GM18868 (cell line): Measurements from ENCODE around the gene KCTD7.
A peak's percentile ranks its signal among the peaks of the same experiment; 100 is the strongest.
"Not testable (repeated sequence)": the region's sequence is repeated elsewhere in the genome, so short reads cannot be mapped to it uniquely, and the experiment has no call there.

Experiments
- ATAC-seq: cut with Tn5 transposase; IDR thresholded peaks from one replicate; pipeline ENCODE4 v1.9.1; 2021; ENCODE audit warnings: mild to moderate bottlenecking, moderate library complexity; ENCODE audit not compliant: unreplicated experiment

KCTD7 gene

GRCh38 chr7:66628361-66629221 is at the start of gene KCTD7:
Gene KCTD7 (plus strand): TSS chr7:66628881. CDS start chr7:66629065, 184 bp downstream.
- ATAC-seq, result peak; percentile 90

DNA sequence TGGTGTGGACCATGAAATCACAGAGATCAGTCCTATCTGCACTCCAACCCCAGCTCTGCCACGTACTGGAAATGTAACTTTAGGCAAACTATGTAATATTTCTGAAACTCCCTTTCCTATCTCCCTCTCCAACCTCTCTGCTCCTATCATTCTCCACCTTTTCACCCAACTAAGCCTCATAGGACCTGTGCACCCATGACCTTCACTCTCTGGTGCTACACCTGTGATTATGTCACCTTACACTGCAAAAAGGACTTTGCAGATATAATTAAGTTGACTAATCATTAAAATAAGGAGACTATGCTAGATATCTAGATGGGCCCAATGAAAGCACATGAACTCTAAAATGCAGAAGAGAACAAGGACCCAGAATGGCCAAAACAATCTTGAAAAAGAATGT is 48.3 kb upstream of the KCTD7 start:
- ATAC-seq, result not testable (repeated sequence)

- not testable (repeated sequence) for ATAC-seq
Measured at GRCh38 chr7:66582816-66583489, 45.7 kb upstream of the KCTD7 start.

- ATAC-seq, result no peak
Measured at GRCh38 chr7:66583490-66584110, 45.1 kb upstream of the KCTD7 start.

GRCh38 chr7:66586181-66586580 is 42.5 kb upstream of the KCTD7 start:
- ATAC-seq, result no peak

DNA sequence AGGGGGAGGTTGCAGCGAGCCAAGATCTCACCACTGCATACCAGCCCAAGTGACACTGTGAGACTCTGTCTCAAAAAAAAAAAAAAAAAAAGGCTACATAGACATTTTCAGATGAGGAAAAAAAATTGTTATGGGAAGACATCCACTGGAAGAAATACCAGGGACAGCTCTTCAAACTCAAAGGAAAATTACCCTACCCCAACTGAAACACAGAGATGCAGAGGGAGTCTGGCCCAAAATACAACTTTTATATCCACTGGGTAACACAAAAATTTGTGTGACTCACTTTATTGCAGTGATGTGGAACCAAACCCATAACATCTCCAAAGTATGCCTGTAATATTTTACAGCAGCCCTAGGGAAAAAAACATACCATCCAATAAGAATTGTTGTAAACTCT is 40.5 kb upstream of the KCTD7 start:
- not testable (repeated sequence) for ATAC-seq

DNA sequence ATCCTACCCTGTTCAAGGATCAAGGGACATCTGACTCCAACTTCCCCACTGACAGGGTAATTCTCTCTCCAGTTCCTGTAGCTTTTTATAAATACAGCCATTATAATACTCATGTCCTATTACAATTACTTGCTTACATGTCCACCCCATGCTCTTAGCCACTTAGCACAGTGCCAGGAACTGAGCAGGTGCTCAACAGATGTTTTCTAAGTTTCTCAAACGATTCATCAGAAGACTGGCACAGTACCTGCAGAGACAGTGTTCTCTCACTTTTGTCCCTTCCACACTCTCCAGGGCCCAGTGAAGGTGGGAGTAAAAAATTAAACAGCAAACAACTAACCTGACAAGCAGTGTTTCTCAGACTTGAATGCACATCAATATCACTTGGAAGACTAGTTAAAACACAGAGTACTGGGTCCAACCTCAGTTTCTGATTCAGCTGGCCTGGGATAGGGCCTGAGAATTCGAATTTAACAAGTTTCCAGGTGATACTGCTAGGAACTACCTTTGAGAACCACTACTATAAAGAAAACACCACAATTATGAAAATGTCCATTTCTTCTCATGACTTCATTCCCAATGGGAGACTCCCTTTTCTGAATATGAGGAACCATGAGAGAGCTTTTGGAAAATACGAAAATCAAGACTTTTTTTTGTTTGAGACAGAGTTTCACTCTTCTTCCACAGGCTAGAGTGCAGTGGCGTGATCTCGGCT is 39.7 kb upstream of the KCTD7 start:
- not testable (repeated sequence) for ATAC-seq

DNA sequence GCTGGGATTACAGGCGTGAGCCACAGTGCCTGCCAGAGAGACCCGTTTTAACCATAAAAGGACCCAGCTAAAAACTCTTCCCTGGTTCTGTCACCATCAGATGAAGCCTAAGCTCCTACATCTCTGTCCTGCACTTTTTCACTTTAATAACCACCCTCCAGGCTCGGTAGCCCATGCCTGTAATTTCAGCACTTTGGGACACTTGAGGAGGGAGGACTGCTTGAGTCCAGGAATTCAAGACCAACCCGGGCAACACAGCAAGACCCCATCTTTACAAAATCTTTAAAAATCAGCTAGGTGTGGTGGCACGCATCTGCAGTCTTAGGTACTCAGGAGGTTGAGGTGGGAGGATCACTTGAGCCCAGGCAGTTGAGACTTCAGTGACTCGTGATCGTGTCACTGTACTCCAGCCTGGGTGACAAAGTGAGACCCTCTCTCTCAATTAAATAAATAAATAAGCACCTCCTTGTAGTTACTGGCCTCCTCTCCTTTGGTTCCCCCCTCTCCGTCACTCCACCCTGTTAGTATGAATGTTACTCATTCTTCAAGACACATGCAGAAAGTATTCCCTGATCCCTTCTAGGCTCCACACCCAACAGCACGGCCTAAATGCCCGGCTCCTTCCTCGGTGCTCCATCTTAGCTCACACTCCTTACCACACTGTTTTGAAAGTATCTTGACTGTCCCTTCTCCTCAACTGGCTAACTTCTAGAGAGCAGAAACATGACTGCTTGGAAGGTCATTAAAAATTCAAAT is 38.2 kb upstream of the KCTD7 start:
- not testable (repeated sequence) for ATAC-seq

DNA sequence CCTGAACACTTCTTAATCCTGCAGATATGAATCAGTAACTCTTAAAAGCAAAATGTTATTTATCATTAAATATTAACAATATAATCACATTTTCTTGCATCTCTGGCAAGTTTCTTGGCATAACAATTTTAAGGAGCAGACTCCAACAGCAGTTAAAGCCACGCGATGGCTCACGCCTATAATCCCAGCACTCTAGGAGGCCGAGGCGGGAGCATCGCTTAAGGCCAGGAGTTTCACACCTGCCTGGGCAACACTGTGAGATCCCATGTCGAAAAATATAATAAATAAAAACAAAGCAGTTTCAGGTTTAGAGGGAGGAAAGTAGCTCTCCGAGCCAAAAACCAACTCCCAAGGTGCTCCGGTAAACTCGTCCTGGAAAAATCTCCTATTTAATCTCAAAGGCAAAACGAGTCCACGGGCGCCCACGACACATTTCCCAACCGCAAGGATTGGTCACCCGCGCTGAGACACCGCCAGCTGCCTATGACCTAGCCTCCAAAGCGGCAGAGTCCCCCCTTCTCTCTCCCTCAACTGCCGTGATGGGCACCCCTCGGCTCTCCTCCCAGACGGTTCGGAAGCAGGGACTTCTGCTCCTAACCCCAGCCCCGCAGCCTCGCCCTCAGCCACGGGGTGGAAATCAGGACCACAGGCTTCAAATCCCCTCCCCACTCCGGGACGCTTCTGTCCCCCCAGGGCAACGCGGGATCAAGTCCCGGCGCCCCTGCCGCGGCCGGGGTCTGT is 37.5 kb upstream of the KCTD7 start:
- ATAC-seq, result peak; percentile 3

DNA sequence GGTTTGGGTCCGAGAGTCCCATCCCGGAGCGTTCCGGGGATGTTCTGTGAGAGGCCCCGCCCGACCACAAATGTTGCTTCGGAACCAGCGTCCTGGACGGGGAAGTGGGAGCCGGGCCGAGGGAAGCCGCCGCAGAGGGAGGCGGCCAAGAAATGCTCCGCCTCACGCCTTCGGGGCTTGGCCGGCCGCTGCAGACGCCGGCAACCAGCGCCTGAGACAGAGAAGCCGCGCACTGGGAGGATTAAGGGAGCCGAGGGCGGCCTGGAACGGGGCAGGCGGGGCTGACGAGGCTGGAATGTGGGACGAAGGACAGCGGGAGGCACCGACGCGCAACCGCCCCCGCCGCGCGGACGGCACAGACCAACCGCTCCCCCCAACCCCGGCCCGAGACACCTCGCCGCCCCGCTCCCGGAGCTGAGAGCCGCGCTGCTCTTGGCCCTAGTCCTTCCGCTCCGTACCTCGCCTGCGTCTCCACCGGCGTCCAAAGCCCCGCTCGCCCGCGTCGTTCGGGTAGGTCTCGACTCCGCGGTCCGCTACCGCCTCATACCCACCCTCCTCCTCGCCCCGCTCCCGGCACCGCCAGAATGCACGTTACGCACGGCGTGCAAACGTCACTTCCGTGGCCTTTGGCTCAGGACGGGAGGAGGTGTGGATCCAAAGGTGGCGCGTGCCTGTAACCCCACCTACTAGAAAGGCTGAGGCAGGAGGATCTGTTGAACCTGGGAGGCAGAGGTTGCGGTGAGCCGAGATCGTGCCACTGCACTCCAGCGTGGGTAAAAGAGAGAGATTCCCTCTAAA is 36.7 kb upstream of the KCTD7 start:
- peak; percentile 99 for ATAC-seq

- ATAC-seq, result peak; percentile 19
Measured at GRCh38 chr7:66592597-66593146, 36.0 kb upstream of the KCTD7 start.

DNA sequence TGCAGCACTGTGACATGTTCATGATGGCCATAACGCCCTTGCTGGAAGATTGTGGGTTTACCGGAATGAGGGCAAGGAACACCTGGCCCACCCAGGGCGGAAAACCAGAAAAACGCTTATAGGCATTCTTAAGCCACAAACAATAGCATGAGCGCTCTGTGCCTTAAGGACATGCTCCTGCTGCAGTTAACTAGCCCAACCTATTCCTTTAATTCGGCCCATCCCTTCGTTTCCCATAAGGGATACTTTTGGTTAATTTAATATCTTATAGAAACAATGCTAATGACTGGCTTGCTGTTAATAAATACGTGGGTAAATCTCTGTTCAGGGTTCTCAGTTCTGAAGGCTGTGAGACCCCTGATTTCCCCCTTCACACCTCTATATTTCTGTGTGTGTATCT is 34.6 kb upstream of the KCTD7 start:
- not testable (repeated sequence) for ATAC-seq

GRCh38 chr7:66597461-66597860 is 31.2 kb upstream of the KCTD7 start:
- ATAC-seq, result no peak

- no peak for ATAC-seq
Measured at GRCh38 chr7:66602159-66602558, 26.5 kb upstream of the KCTD7 start.

DNA sequence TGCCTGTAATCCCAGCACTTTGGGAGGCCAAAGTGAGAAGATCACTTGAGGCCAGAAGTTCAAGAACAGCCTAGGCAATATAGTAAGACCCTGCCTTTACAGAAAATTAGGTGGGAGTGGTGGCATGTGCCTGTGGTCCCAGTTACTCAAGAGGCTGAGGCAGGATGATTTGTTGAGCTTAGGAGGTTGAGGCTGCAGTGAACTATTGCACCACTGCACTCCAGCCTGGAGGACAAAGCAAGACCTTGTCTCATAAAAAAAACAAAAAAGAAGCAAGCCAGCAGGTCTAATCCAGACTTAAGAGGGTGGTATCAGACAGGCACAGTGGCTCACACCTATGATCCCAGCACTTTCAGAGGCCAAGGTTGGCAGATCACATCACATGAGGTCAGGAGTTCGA is 24.5 kb upstream of the KCTD7 start:
- ATAC-seq, result no peak

- not testable (repeated sequence) for ATAC-seq
Measured at GRCh38 chr7:66606540-66607291, 22.0 kb upstream of the KCTD7 start.

DNA sequence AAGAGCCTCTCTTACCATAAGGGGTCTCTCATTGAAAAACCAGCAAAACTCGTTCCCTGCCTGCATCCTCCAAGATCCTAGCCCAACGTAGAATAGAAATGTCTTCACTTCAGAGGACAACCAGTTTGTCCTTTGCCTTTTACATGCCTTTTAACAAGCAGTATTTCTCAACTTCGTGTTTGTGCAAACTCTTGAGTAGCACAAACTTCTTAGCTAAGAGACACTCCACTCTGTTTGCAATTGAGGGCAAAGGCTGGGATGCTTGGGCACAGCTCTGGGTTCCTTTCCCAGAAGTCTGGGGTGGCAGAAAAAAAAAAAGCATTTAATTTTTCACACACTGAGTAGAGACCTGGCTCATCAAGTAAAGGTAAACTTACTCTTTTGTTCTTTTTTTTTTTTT is 19.5 kb upstream of the KCTD7 start:
- no peak for ATAC-seq

GRCh38 chr7:66614596-66614995 is 14.1 kb upstream of the KCTD7 start:
- not testable (repeated sequence) for ATAC-seq
